Stomach (tissue), 4 donors: ENCODE measurements around the gene IAH1.

Experiments used
- EP300 ChIP-seq: sonication (generic); formaldehyde crosslinking; IDR thresholded peaks from one replicate; pipeline ENCODE4 v1.6.1; 2017; ENCODE audit warnings: antibody characterized with exemption
- POLR2A ChIP-seq, 4 donors: fragments of 450-650 bp; IDR thresholded peaks; one replicate each; pipeline ENCODE4 v1.6.1; 2016; ENCODE audit warnings: antibody characterized with exemption in 4 of 4, control low read depth in 2 of 4, mild to moderate bottlenecking in 1 of 4, moderate library complexity in 1 of 4
- POLR2AphosphoS5 ChIP-seq, 3 donors: sonication (generic); formaldehyde crosslinking; IDR thresholded peaks; one replicate each; pipeline ENCODE4 v1.6.1; 2016; ENCODE audit warnings: antibody characterized with exemption in 3 of 3
- TF ChIP-seq, protein P1 (sequence below), 7 experiments: fragments of 450-650 bp in 4 of 7; fragments of 200-600 bp in 3 of 7; sonication (generic) in 3 of 7; IDR thresholded peaks; one replicate each; pipeline ENCODE4 v1.5.1; 2016 to 2019; ENCODE audit warnings: antibody characterized with exemption in 7 of 7, control low read depth in 2 of 7, mild to moderate bottlenecking in 1 of 7

GRCh38 chr2:9532421-9532820 lies 58.1 kb downstream of the IAH1 start:
- TF ChIP-seq, protein P1, sequence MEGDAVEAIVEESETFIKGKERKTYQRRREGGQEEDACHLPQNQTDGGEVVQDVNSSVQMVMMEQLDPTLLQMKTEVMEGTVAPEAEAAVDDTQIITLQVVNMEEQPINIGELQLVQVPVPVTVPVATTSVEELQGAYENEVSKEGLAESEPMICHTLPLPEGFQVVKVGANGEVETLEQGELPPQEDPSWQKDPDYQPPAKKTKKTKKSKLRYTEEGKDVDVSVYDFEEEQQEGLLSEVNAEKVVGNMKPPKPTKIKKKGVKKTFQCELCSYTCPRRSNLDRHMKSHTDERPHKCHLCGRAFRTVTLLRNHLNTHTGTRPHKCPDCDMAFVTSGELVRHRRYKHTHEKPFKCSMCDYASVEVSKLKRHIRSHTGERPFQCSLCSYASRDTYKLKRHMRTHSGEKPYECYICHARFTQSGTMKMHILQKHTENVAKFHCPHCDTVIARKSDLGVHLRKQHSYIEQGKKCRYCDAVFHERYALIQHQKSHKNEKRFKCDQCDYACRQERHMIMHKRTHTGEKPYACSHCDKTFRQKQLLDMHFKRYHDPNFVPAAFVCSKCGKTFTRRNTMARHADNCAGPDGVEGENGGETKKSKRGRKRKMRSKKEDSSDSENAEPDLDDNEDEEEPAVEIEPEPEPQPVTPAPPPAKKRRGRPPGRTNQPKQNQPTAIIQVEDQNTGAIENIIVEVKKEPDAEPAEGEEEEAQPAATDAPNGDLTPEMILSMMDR (IDR thresholded peaks at IDR 0.05) = no peak
- TF ChIP-seq POLR2AphosphoS5 (IDR thresholded peaks at IDR 0.05) (no peak), EP300 (no peak), POLR2A (IDR thresholded peaks at IDR 0.05) (no peak)
